ENCODE results near the gene TNIP1. TPM values are rescaled to one million over a fixed set of nuclear protein-coding genes. Genes with fewer than 3 reads are reported as not detected.

The TNIP1 gene
- total RNA-seq, 2 experiments from 2014 or later = 51.4 to 77.5 TPM

- intact Hi-C loops (cut with micrococcal nuclease; ENCODE audit: unreplicated experiment) = no loop called here
- H3K27ac ChIP-seq (ENCODE audit: low read depth, low read length, poor library complexity, severe bottlenecking) = no peak overlapping the region
Observed at GRCh38 chr5:151100681-151101080, 19.8 kb upstream of the TNIP1 start.

DNA sequence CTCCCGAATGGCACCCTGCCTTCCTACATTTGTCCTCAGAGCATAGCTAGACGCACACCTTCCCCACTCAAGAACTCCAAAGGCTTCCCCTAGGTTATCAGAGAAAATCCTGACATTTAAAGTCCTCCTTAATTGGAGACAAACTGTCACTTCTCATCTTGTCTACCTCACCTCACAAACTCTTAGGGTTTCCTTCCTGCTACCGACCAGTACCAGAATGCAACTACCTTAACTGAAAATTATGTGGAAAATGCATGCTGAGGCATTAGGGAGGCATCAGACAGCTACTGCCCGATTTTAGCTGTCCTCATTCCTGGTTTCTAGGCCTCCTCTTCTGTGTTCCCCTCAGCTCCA lies 17.9 kb upstream of the TNIP1 start:
- CTCF ChIA-PET (ENCODE audit: unreplicated experiment) = interaction anchor here (2.0 kb wide), 1 partner anchor 9 kb away, joined by 7 read pairs; no protein-coding TSS in a partner anchor
- H3K27ac ChIP-seq (ENCODE audit: low read depth, low read length, poor library complexity, severe bottlenecking) = no peak overlapping the region

More at GRCh38 chr5:151100681-151101080, 19.8 kb upstream of the TNIP1 start:
- Histone ChIP-seq H3K9me3 (ENCODE audit: low read length) (no peaks in the 10 kb centered on the region), H3K4me1 (ENCODE audit: insufficient read depth, low read length, poor library complexity, severe bottlenecking) (no peaks in the 10 kb centered on the region), H4K20me1 (ENCODE audit: insufficient read depth, low read length) (no peaks in the 10 kb centered on the region), H2AFZ (ENCODE audit: low read length) (no peak overlapping the region), H3K36me3 (ENCODE audit: insufficient read depth, low read length) (no peaks in the 10 kb centered on the region), H3K4me3 (ENCODE audit: low read depth, low read length, poor library complexity, severe bottlenecking) (no peak overlapping the region), H3K79me2 (ENCODE audit: insufficient read depth, low read depth, low read length) (no peaks in the 10 kb centered on the region), H3K4me2 (ENCODE audit: low read length) (no peak overlapping the region), H3K9me2 (ENCODE audit: insufficient read depth, low read length) (no peaks in the 10 kb centered on the region)
- DNase-seq (ENCODE audit: low spot score) = no peak
- CTCF ChIA-PET (ENCODE audit: unreplicated experiment) = no interaction called here
- TF ChIP-seq CTCF (conservative IDR thresholded peaks at IDR 0.05; ENCODE audit: low read length) = no peak
- TF ChIP-seq EZH2phosphoT487 (IDR thresholded peaks at IDR 0.05; ENCODE audit: borderline replicate concordance, low read depth, low read length) = no peak
- BruUV-seq (replicated peaks) = no TSS peak
- POLR2A ChIA-PET = no interaction called here

More for the DNA sequence above, 17.9 kb upstream of the TNIP1 start:
- intact Hi-C loops (cut with micrococcal nuclease; ENCODE audit: unreplicated experiment) = no loop called here
- H3K36me3 ChIP-seq (ENCODE audit: insufficient read depth, low read length) = no peaks in the 10 kb centered on the region
- DNase-seq (ENCODE audit: low spot score) = no peak
- POLR2A ChIA-PET = interaction anchor here (0.5 to 1.9 kb wide), 5 partner anchors 9 to 69 kb away, joined by 3 to 10 read pairs (median 6); no protein-coding TSS in a partner anchor
- H3K79me2 ChIP-seq (ENCODE audit: insufficient read depth, low read depth, low read length) = no peaks in the 10 kb centered on the region
- no peaks in the 10 kb centered on the region for H4K20me1 ChIP-seq (ENCODE audit: insufficient read depth, low read length)
- no peak overlapping the region for H2AFZ ChIP-seq (ENCODE audit: low read length)
- H3K9me3 ChIP-seq (ENCODE audit: low read length) = no peaks in the 10 kb centered on the region
- BruUV-seq (replicated peaks) = no TSS peak
- H3K4me3 ChIP-seq (ENCODE audit: low read depth, low read length, poor library complexity, severe bottlenecking) = no peak overlapping the region
- peaks cover 18% of the 10 kb centered on the region for H3K4me1 ChIP-seq (ENCODE audit: insufficient read depth, low read length, poor library complexity, severe bottlenecking)
- H3K9me2 ChIP-seq (ENCODE audit: insufficient read depth, low read length) = no peaks in the 10 kb centered on the region
- TF ChIP-seq EZH2phosphoT487 (IDR thresholded peaks at IDR 0.05; ENCODE audit: borderline replicate concordance, low read depth, low read length) = no peak
- TF ChIP-seq CTCF (conservative IDR thresholded peaks at IDR 0.05; ENCODE audit: low read length) = no peak
- no peak overlapping the region for H3K4me2 ChIP-seq (ENCODE audit: low read length)
